Measurements from ENCODE around the gene RNF207. TPM values are rescaled to one million over a fixed set of nuclear protein-coding genes. Genes with fewer than 3 reads are reported as not detected.
"Not testable (repeated sequence)": the region's sequence is repeated elsewhere in the genome, so short reads cannot be mapped to it uniquely, and the experiment has no call there.

RNF207 gene
- total RNA-seq, 1 donor from 2014 or later = 4.5 TPM

- peak; percentile 83 for FAIRE-seq
- peak; percentile 94 to 95 for DNase-seq (ENCODE audit: low spot score in 2 of 2)
These were observed 6.4 kb upstream of the RNF207 start, which contains the start of gene RPL22 for GRCh38 chr1:6199298-6200187. Gene RPL22, minus strand, starts transcription at chr1:6199595. Its CDS starts 22 bp downstream, at chr1:6199573.

GRCh38 chr1:6200188-6200809, 5.6 kb upstream of the RNF207 start:
- DNase-seq (ENCODE audit: low spot score in 2 of 2) (no peak), FAIRE-seq (no peak)

GRCh38 chr1:6202256-6202655, 3.7 kb upstream of the RNF207 start:
- FAIRE-seq = no peak

GRCh38 chr1:6206520-6206855, 569 bp downstream of the RNF207 start:
- FAIRE-seq = no peak
- DNase-seq (ENCODE audit: low spot score in 2 of 2) = no peak

More at GRCh38 chr1:6202256-6202655, 3.7 kb upstream of the RNF207 start:
- no peak for DNase-seq (ENCODE audit: low spot score in 2 of 2)

GRCh38 chr1:6207075-6207885, 1.4 kb downstream of the RNF207 start:
- FAIRE-seq (no peak), DNase-seq (ENCODE audit: low spot score in 2 of 2) (no peak)

- DNase-seq (ENCODE audit: low spot score in 2 of 2) (no peak), FAIRE-seq (no peak)
These were observed 2.0 kb downstream of the RNF207 start for GRCh38 chr1:6207921-6208320.

GRCh38 chr1:6208723-6209660, 3.1 kb downstream of the RNF207 start:
- FAIRE-seq = no peak
- peak; percentile 73 to 83 for DNase-seq (ENCODE audit: low spot score in 2 of 2)

GRCh38 chr1:6209661-6210580, 4.0 kb downstream of the RNF207 start:
- FAIRE-seq (no peak), DNase-seq (ENCODE audit: low spot score in 2 of 2) (no peak)

GRCh38 chr1:6210591-6211355, 4.9 kb downstream of the RNF207 start:
- DNase-seq (ENCODE audit: low spot score in 2 of 2) = no peak
- FAIRE-seq = no peak

- DNase-seq (ENCODE audit: low spot score in 2 of 2) (no peak), FAIRE-seq (no peak)
These were observed 5.8 kb downstream of the RNF207 start for GRCh38 chr1:6211731-6212130.

- DNase-seq (ENCODE audit: low spot score in 2 of 2) (no peak), FAIRE-seq (no peak)
These were observed 6.5 kb downstream of the RNF207 start for GRCh38 chr1:6212193-6212959.

- no peak for FAIRE-seq
These were observed 12.7 kb downstream of the RNF207 start for GRCh38 chr1:6218375-6219164.

GRCh38 chr1:6219641-6220040, 13.7 kb downstream of the RNF207 start:
- not testable (repeated sequence) for FAIRE-seq; DNase-seq (ENCODE audit: low spot score in 2 of 2)

More at GRCh38 chr1:6218375-6219164, 12.7 kb downstream of the RNF207 start:
- DNase-seq (ENCODE audit: low spot score in 2 of 2) = no peak

- DNase-seq (ENCODE audit: low spot score in 2 of 2) (no peak), FAIRE-seq (no peak)
These were observed 14.3 kb downstream of the RNF207 start for GRCh38 chr1:6220236-6220635.

- FAIRE-seq = no peak
These were observed 15.4 kb downstream of the RNF207 start for GRCh38 chr1:6221210-6221784.

GRCh38 chr1:6222636-6223035, 16.7 kb downstream of the RNF207 start:
- DNase-seq (ENCODE audit: low spot score in 2 of 2) = no peak
- FAIRE-seq = no peak

More at GRCh38 chr1:6221210-6221784, 15.4 kb downstream of the RNF207 start:
- DNase-seq (ENCODE audit: low spot score in 2 of 2) = no peak
